SK-MEL-5 (cell line): ENCODE results near the gene EFCAB10. TPM values are rescaled to one million over a fixed set of nuclear protein-coding genes. Genes with fewer than 3 reads are reported as not detected.
"Not testable (repeated sequence)": the region's sequence is repeated elsewhere in the genome, so short reads cannot be mapped to it uniquely, and the experiment has no call there.

Source experiments
- DNase-seq: peaks from one replicate; pipeline ENCODE4 v3.0.0-alpha.2; 2016; ENCODE audit warnings: low read depth, low spot score
- in situ Hi-C: cut with HindIII; loops from 2 replicates; pipeline ENCODE4 v1.10.0; 2016; ENCODE audit warnings: low sequenced_read_pairs, high pct_unique_total_duplicates, low pct_unique_long_range_greater_than_20kb
- total RNA-seq: library from RNA; depleted of rRNA; stranded (reverse); fragments of >200 nt; shearing (Covaris generic); gene quantifications from 2 replicates; pipeline ENCODE4 v1.2.3, GENCODE V29; 2014

Gene EFCAB10
- total RNA-seq, 1 experiment from 2014 or later, result not detected

GRCh38 chr7:105571891-105572290 lies 9.4 kb downstream of the EFCAB10 start:
- no peak for DNase-seq
- in situ Hi-C loops, result no loop called here

- in situ Hi-C loops, result no loop called here
- no peak for DNase-seq
These were observed 13.5 kb downstream of the EFCAB10 start for GRCh38 chr7:105567821-105568220.

- in situ Hi-C loops, result no loop called here
- no peak for DNase-seq
These were observed 14.3 kb downstream of the EFCAB10 start for GRCh38 chr7:105567024-105567423.

GRCh38 chr7:105565190-105565589 lies 16.1 kb downstream of the EFCAB10 start:
- no peak for DNase-seq
- in situ Hi-C loops, result no loop called here

GRCh38 chr7:105559926-105560325 lies 21.4 kb downstream of the EFCAB10 start:
- in situ Hi-C loops, result no loop called here

GRCh38 chr7:105538339-105538738 lies 43.0 kb downstream of the EFCAB10 start:
- no peak for DNase-seq
- in situ Hi-C loops, result no loop called here

More at GRCh38 chr7:105559926-105560325, 21.4 kb downstream of the EFCAB10 start:
- no peak for DNase-seq

- no peak for DNase-seq
- in situ Hi-C loops, result no loop called here
These were observed 48.4 kb downstream of the EFCAB10 start for GRCh38 chr7:105532709-105533460.

- peak; percentile 94 for DNase-seq
- in situ Hi-C loops, result no loop called here
These were observed 49.3 kb downstream of the EFCAB10 start, which contains the start of gene RINT1 for GRCh38 chr7:105531792-105532671. TSS of gene RINT1 (plus strand) at chr7:105532201. CDS start at chr7:105532316, 115 bp downstream.

- no peak for DNase-seq
- in situ Hi-C loops, result no loop called here
These were observed 50.7 kb downstream of the EFCAB10 start for GRCh38 chr7:105530546-105530945.

- in situ Hi-C loops, result no loop called here
- DNase-seq, result no peak
These were observed 51.2 kb downstream of the EFCAB10 start for GRCh38 chr7:105530126-105530525.

GRCh38 chr7:105527737-105528136 lies 53.6 kb downstream of the EFCAB10 start:
- in situ Hi-C loops, DNase-seq: not testable (repeated sequence)

- DNase-seq, result no peak
- in situ Hi-C loops, result no loop called here
These were observed 56.5 kb downstream of the EFCAB10 start for GRCh38 chr7:105524840-105525239.

- in situ Hi-C loops, DNase-seq: not testable (repeated sequence)
These were observed 56.9 kb downstream of the EFCAB10 start for GRCh38 chr7:105524423-105524822.

GRCh38 chr7:105521717-105522463 lies 59.4 kb downstream of the EFCAB10 start, which contains the start of gene PUS7:
TSS of gene PUS7 (minus strand) at chr7:105522271. CDS start at chr7:105508512, 13,759 bp downstream.
- in situ Hi-C loops, result no loop called here
- peak; percentile 92 for DNase-seq

- DNase-seq, result peak; percentile 57
- in situ Hi-C loops, result no loop called here
These were observed 60.1 kb downstream of the EFCAB10 start for GRCh38 chr7:105521027-105521716.

- in situ Hi-C loops, result not testable (repeated sequence)
These were observed 60.7 kb downstream of the EFCAB10 start for GRCh38 chr7:105520620-105521019.

GRCh38 chr7:105519353-105519752 lies 61.9 kb downstream of the EFCAB10 start:
- DNase-seq, result no peak
- in situ Hi-C loops, result no loop called here

More at GRCh38 chr7:105520620-105521019, 60.7 kb downstream of the EFCAB10 start:
- DNase-seq, result not testable (repeated sequence)
